ENCODE data around the gene E2F3. TPM values are rescaled to one million over a fixed set of nuclear protein-coding genes. Genes with fewer than 3 reads are reported as not detected.

The E2F3 gene
- total RNA-seq, 1 experiment from 2014 or later = 35.7 TPM

DNA sequence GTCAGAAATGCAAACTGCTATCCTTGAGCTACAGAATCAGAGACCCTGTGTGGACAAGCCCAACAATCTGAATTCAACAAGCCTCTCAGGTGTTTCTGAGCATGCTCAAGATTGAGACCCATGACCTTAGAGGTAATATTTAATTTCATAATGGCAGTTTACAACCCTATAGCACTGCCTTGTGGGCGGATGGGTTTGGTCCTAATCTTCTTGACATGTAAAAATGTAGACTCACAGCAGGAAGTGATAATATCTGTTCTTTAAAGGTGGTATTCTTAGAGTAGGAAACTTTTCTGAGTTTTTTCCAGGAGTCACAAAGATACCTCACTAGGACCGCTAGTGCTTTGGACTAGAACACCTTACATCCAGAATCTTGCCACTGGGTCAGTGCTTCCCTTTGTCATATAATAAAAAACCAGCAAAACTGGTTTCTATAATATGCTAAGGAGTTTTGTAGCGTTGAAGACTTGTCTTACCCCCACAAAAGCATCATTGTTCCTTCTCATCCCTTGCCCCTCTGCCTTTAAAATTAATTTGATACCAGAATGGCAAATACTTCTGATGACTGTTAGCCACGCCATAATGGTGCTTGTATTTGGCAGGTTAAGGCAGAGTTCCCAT is 52.6 kb downstream of the E2F3 start:
- no peak overlapping the region for H4K5ac ChIP-seq (ENCODE audit: insufficient read length, low read depth, low read length)
- H3K23ac ChIP-seq (ENCODE audit: insufficient read length, low read depth, low read length) = no peak overlapping the region
- no CpG with 5 or more reads among the region's 4 CpGs for whole genome bisulfite sequencing (ENCODE audit: extremely low coverage, insufficient read length, low lambda C conversion rate)
- no peaks in the 10 kb centered on the region for H4K20me1 ChIP-seq (ENCODE audit: control insufficient read depth, insufficient read depth, insufficient read length)
- H3K18ac ChIP-seq (ENCODE audit: insufficient read length, low read depth, low read length) = no peak overlapping the region
- no peak overlapping the region for H3K27ac Mint-ChIP-seq
- H4K8ac ChIP-seq (replicated peaks; ENCODE audit: insufficient read length, low read depth, low read length) = no peak overlapping the region
- H4K91ac ChIP-seq (ENCODE audit: insufficient read length, low read depth, low read length) = no peak overlapping the region
- peaks cover 21% of the 10 kb centered on the region; the same call in 1 of the 2 replicates for H3K79me2 ChIP-seq (ENCODE audit: insufficient read depth, low read length)
- no peak overlapping the region for H2BK120ac ChIP-seq (ENCODE audit: low read depth, low read length, poor library complexity, severe bottlenecking)
- H3K79me1 ChIP-seq (ENCODE audit: insufficient read depth, low read depth, low read length, poor library complexity, severe bottlenecking) = no peaks in the 10 kb centered on the region
- H3K9ac ChIP-seq (ENCODE audit: extremely low read depth, insufficient read length, low read length) = no peak overlapping the region
- H3T11ph ChIP-seq (ENCODE audit: low read length) = no peak overlapping the region
- no peak overlapping the region for H2BK12ac ChIP-seq (ENCODE audit: insufficient read length, low read depth, low read length)
- no peak overlapping the region for H3K4ac ChIP-seq (ENCODE audit: low read depth, low read length)
- no peaks in the 10 kb centered on the region for H3K9me3 ChIP-seq (ENCODE audit: control insufficient read depth, low read depth, low read length)
- H3K14ac ChIP-seq (ENCODE audit: insufficient read depth, low read length) = no peak overlapping the region
- H3K27me3 Mint-ChIP-seq (ENCODE audit: low read depth) = no peaks in the 10 kb centered on the region
- H3K4me1 ChIP-seq (ENCODE audit: insufficient read depth, low read length) = 0 out of 2 replicates have a peak, but pooled peaks cover 3% of the 10 kb centered on the region
- H3K9me3 Mint-ChIP-seq = no peaks in the 10 kb centered on the region; a peak in 2 of 5 replicates
- TF ChIP-seq, protein P1, sequence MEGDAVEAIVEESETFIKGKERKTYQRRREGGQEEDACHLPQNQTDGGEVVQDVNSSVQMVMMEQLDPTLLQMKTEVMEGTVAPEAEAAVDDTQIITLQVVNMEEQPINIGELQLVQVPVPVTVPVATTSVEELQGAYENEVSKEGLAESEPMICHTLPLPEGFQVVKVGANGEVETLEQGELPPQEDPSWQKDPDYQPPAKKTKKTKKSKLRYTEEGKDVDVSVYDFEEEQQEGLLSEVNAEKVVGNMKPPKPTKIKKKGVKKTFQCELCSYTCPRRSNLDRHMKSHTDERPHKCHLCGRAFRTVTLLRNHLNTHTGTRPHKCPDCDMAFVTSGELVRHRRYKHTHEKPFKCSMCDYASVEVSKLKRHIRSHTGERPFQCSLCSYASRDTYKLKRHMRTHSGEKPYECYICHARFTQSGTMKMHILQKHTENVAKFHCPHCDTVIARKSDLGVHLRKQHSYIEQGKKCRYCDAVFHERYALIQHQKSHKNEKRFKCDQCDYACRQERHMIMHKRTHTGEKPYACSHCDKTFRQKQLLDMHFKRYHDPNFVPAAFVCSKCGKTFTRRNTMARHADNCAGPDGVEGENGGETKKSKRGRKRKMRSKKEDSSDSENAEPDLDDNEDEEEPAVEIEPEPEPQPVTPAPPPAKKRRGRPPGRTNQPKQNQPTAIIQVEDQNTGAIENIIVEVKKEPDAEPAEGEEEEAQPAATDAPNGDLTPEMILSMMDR (conservative IDR thresholded peaks at IDR 0.05) = no peak
- peaks cover 16 to 30% (median 22%) of the 10 kb centered on the region in 3 experiments for H3K36me3 Mint-ChIP-seq (ENCODE audit: insufficient read depth in 1 of 3, low read depth in 3 of 3)
- no peak for DNase-seq
- no peak overlapping the region for H2BK15ac ChIP-seq (ENCODE audit: low read depth, low read length)
- no peaks in the 10 kb centered on the region for H3K23me2 ChIP-seq (ENCODE audit: insufficient read length, low read depth, low read length, poor library complexity, severe bottlenecking)
- peaks cover 15 to 36% of the 10 kb centered on the region in 2 experiments for H3K4me1 Mint-ChIP-seq
- H2BK20ac ChIP-seq (ENCODE audit: low read depth, low read length, poor library complexity, severe bottlenecking) = no peak overlapping the region
- no peak overlapping the region for H3K4me3 Mint-ChIP-seq
- no peak overlapping the region for H2AFZ ChIP-seq (ENCODE audit: low read length)
- H2BK5ac ChIP-seq (ENCODE audit: insufficient read length, low read length) = no peak overlapping the region
- no peak overlapping the region for H3K4me2 ChIP-seq (ENCODE audit: insufficient read depth, insufficient read length, low read length)
- H3K27me3 ChIP-seq (ENCODE audit: insufficient read depth, low read length) = no peaks in the 10 kb centered on the region
- no peak overlapping the region for H3K56ac ChIP-seq (ENCODE audit: insufficient read length, low read depth, low read length)
- no peak overlapping the region for H2AK5ac ChIP-seq (ENCODE audit: insufficient read length, low read length)
- no peak overlapping the region for H3K27ac ChIP-seq (ENCODE audit: insufficient read length, low read depth, low read length)

All from H9 (cell line).